SK-N-SH (cell line): ENCODE results near the gene PRDM15. TPM values are rescaled to one million over a fixed set of nuclear protein-coding genes. Genes with fewer than 3 reads are reported as not detected.

Experiments used
- CTCF ChIA-PET: fragments of 300-600, 350-600 bp; formaldehyde crosslinking; extraction: SDS; loops from one replicate; lab custom pipeline; 2021; lab: Yijun Ruan, JAX
- POLR2A ChIA-PET: fragments of 350-600 bp; sonication (Branson Sonifier 250); formaldehyde crosslinking; extraction: SDS; loops from one replicate; lab custom pipeline; 2020; ENCODE audit warnings: antibody characterized with exemption, inconsistent platforms; lab: Yijun Ruan, JAX
- DNase-seq: peaks from one replicate; pipeline ENCODE4 v3.0.0; 2012
- H2AFZ ChIP-seq: fragments of 200-600 bp; sonication (generic); 2 replicates; pipeline ENCODE4 v1.8.1; 2016; ENCODE audit warnings: antibody characterized with exemption, mild to moderate bottlenecking, low read depth
- H3F3A ChIP-seq: fragments of 200-600 bp; sonication (generic); replicated peaks from 2 replicates; pipeline ENCODE3; 2016; ENCODE audit warnings: antibody characterized with exemption, mild to moderate bottlenecking; ENCODE audit not compliant: insufficient read depth
- H3K27ac ChIP-seq, 2 experiments: fragments of 200-500 bp in 1 of 2; fragments of 200-600 bp in 1 of 2; sonication (Bioruptor generic) in 1 of 2; sonication (generic), shearing (Covaris generic) in 1 of 2; 2 replicates each; pipeline versions ENCODE4 v1.5.1 to v1.6.1; 2014 to 2016; ENCODE audit warnings: low read depth in 2 of 2, inconsistent platforms in 1 of 2, low read length in 1 of 2, mild to moderate bottlenecking in 1 of 2, mixed read lengths in 1 of 2
- H3K27me3 ChIP-seq: fragments of 200-600 bp; sonication (generic), shearing (Covaris generic); 2 replicates; pipeline ENCODE4 v1.6.1; 2016; ENCODE audit warnings: mixed run types; ENCODE audit not compliant: insufficient read depth
- H3K36me3 ChIP-seq, 2 experiments: fragments of 200-500 bp in 1 of 2; fragments of 200-600 bp in 1 of 2; sonication (Bioruptor generic) in 1 of 2; sonication (generic) in 1 of 2; replicated peaks in 1 of 2; 2 replicates each; pipeline versions ENCODE3 to v1.5.1; 2014 to 2016; ENCODE audit warnings: low read length in 1 of 2, mild to moderate bottlenecking in 1 of 2; ENCODE audit not compliant: insufficient read depth in 2 of 2, control insufficient read depth in 1 of 2
- H3K4me1 ChIP-seq, 2 experiments: fragments of 200-500 bp in 1 of 2; fragments of 200-600 bp in 1 of 2; sonication (Bioruptor generic) in 1 of 2; sonication (generic), shearing (Covaris generic) in 1 of 2; 2 replicates each; pipeline versions ENCODE4 v1.5.1 to v1.6.1; 2014 to 2016; ENCODE audit warnings: low read depth in 1 of 2, low read length in 1 of 2, mixed run types in 1 of 2; ENCODE audit not compliant: insufficient read depth in 2 of 2, control insufficient read depth in 1 of 2
- H3K4me2 ChIP-seq: fragments of 200-600 bp; sonication (generic), shearing (Covaris generic); 2 replicates; pipeline ENCODE4 v1.6.1; 2017; ENCODE audit warnings: mixed run types
- H3K4me3 ChIP-seq, 2 experiments: fragments of 200-500 bp in 1 of 2; fragments of 200-600 bp in 1 of 2; sonication (Bioruptor generic) in 1 of 2; sonication (generic), shearing (Covaris generic) in 1 of 2; 2 replicates each; pipeline versions ENCODE4 v1.5.1 to v1.8.1; 2014 to 2016; ENCODE audit warnings: low read depth in 2 of 2, inconsistent platforms in 1 of 2, low read length in 1 of 2, mild to moderate bottlenecking in 1 of 2, mixed read lengths in 1 of 2, moderate library complexity in 1 of 2
- H3K79me2 ChIP-seq: fragments of 200-600 bp; sonication (generic); 2 replicates; pipeline ENCODE4 v1.8.1; 2017; ENCODE audit warnings: mild to moderate bottlenecking; ENCODE audit not compliant: insufficient read depth
- H3K9ac ChIP-seq: fragments of 200-600 bp; sonication (generic); 2 replicates; pipeline ENCODE4 v1.6.1; 2017; ENCODE audit warnings: mixed run types
- H3K9me2 ChIP-seq: fragments of 200-600 bp; sonication (generic); 2 replicates; pipeline ENCODE4 v1.6.1; 2017; ENCODE audit warnings: mixed run types
- H3K9me3 ChIP-seq: fragments of 200-600 bp; sonication (generic); 2 replicates; pipeline ENCODE4 v1.6.1; 2017; ENCODE audit warnings: mixed run types, mild to moderate bottlenecking, moderate library complexity
- H4K20me1 ChIP-seq: fragments of 200-600 bp; sonication (generic); 2 replicates; pipeline ENCODE4 v1.6.1; 2017; ENCODE audit warnings: mild to moderate bottlenecking, mixed run types; ENCODE audit not compliant: insufficient read depth
- CHD2 ChIP-seq: fragments of 150-350 bp; IDR thresholded peaks from 2 replicates; pipeline ENCODE4 v1.6.1; 2018; ENCODE audit warnings: low read length; ENCODE audit not compliant: partially characterized antibody
- ELF1 ChIP-seq: IDR thresholded peaks from 2 replicates; pipeline ENCODE4 v1.4.0; 2012
- EP300 ChIP-seq, 2 experiments: IDR thresholded peaks; 2 replicates each; pipeline versions ENCODE4 v1.4.0 to v1.6.1; 2012; ENCODE audit warnings: borderline replicate concordance in 1 of 2, low read depth in 1 of 2, low read length in 1 of 2
- FOSL2 ChIP-seq: IDR thresholded peaks from 2 replicates; pipeline ENCODE4 v1.4.0; 2012; ENCODE audit warnings: low read depth, mild to moderate bottlenecking, moderate library complexity, borderline replicate concordance
- FOXJ3 ChIP-seq: sonication (generic); formaldehyde crosslinking; IDR thresholded peaks from 2 replicates; pipeline ENCODE4 v1.5.1; 2020; ENCODE audit warnings: mild to moderate bottlenecking, missing genetic modification reagents
- FOXM1 ChIP-seq: IDR thresholded peaks from 2 replicates; pipeline ENCODE4 v1.4.0; 2012; ENCODE audit warnings: low read depth, mild to moderate bottlenecking
- GATA2 ChIP-seq: sonication (generic); formaldehyde crosslinking; IDR thresholded peaks from 2 replicates; pipeline ENCODE4 v1.5.0; 2020; ENCODE audit warnings: mild to moderate bottlenecking, missing genetic modification reagents
- POLR2AphosphoS5 ChIP-seq: IDR thresholded peaks from 2 replicates; pipeline ENCODE4 v1.6.1; 2012; ENCODE audit warnings: low read depth, low read length
- RAD21 ChIP-seq: IDR thresholded peaks from 2 replicates; pipeline ENCODE4 v1.6.1; 2012; ENCODE audit warnings: mild to moderate bottlenecking, low read length
- RCOR1 ChIP-seq: fragments of 150-350 bp; IDR thresholded peaks from 2 replicates; pipeline ENCODE4 v1.6.1; 2017; ENCODE audit warnings: antibody characterized with exemption, low read length
- RXRA ChIP-seq: IDR thresholded peaks from 2 replicates; pipeline ENCODE4 v1.4.0; 2012; ENCODE audit warnings: low read depth, mild to moderate bottlenecking, borderline replicate concordance
- SIN3A ChIP-seq: IDR thresholded peaks from 2 replicates; pipeline ENCODE4 v1.6.1; 2012; ENCODE audit warnings: low read depth, mild to moderate bottlenecking, low read length, moderate library complexity, borderline replicate concordance
- TAF1 ChIP-seq: IDR thresholded peaks from 2 replicates; pipeline ENCODE4 v1.6.1; 2012; ENCODE audit warnings: low read depth, mild to moderate bottlenecking, low read length, moderate library complexity, borderline replicate concordance
- TCF12 ChIP-seq: IDR thresholded peaks from 2 replicates; pipeline ENCODE4 v1.4.0; 2012
- YY1 ChIP-seq: IDR thresholded peaks from 2 replicates; pipeline ENCODE4 v1.4.0; 2012; ENCODE audit warnings: low read depth, mild to moderate bottlenecking
- WGBS: methylation state at CpG from one replicate; pipeline ENCODE4 v1.1.6; 2017; ENCODE audit warnings: low lambda C conversion rate; 5-methylcytosine and 5-hydroxymethylcytosine counted together
- polyA plus RNA-seq, 3 experiments: library from polyadenylated mRNA; depleted of rRNA; stranded (reverse); fragments of >200 nt; gene quantifications; 2 replicates each; pipeline ENCODE4 v1.2.3, GENCODE V29; 2012
- TF ChIP-seq, protein P1 (sequence below): IDR thresholded peaks from 2 replicates; pipeline ENCODE4 v1.4.0; 2012; ENCODE audit warnings: low read depth, borderline replicate concordance
- TF ChIP-seq, protein P2 (sequence below): IDR thresholded peaks from 2 replicates; pipeline ENCODE4 v1.6.1; 2012; ENCODE audit warnings: mild to moderate bottlenecking, low read depth, low read length, moderate library complexity
- TF ChIP-seq, protein P3 (sequence below): IDR thresholded peaks from 2 replicates; pipeline ENCODE4 v1.4.0; 2012; ENCODE audit warnings: low read depth
- TF ChIP-seq, protein P4 (sequence below): fragments of 150-350 bp; IDR thresholded peaks from 2 replicates; pipeline ENCODE4 v1.6.1; 2017; ENCODE audit warnings: antibody characterized with exemption, low read length, low read depth, borderline replicate concordance

The PRDM15 gene
- polyA plus RNA-seq, 1 of the 3 experiments (the other 2 are of a cell fraction) = 7.0 TPM

DNA sequence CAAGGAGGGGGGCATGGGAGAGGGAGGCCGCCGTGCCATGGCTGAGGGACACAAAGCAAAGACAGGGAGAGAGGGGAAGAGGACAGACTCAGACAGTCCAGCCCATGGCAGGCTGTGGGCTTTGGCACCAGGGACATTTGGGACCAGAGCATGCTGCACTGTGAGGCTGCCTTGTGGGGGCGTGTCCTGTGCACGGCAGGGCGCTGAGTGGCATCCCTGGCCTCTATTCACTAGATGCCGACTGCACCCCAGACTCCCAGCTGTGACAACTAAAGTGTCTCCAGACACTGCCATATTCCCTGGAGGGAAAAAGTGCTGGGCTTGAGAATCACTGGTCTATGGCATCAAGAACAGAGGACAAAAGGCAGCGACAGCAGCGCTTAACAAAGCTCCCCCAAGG lies 18.6 kb upstream of the PRDM15 start:
- Histone ChIP-seq H3K79me2 (no peaks in the 10 kb centered on the region), H3K4me2 (no peak overlapping the region), H3K36me3 (peaks cover 4 to 24% of the 10 kb centered on the region in 2 experiments), H3K9ac (no peak overlapping the region), H3K27ac (no peak overlapping the region), H3K27me3 (no peaks in the 10 kb centered on the region), H3F3A (no peaks in the 10 kb centered on the region), H4K20me1 (no peaks in the 10 kb centered on the region), H3K9me2 (no peaks in the 10 kb centered on the region), H3K9me3 (no peaks in the 10 kb centered on the region), H3K4me3 (no peak overlapping the region), H2AFZ (no peak overlapping the region), H3K4me1 (peaks cover 0 to 12% of the 10 kb centered on the region in 2 experiments; a peak in 2 of 4 replicates)
- DNase-seq = no peak
- no peak for TF ChIP-seq GATA2 (CRISPR knock-in tag)
- no peak for TF ChIP-seq YY1
- TF ChIP-seq POLR2AphosphoS5 = no peak
- no peak for TF ChIP-seq EP300 (IDR thresholded peaks at IDR 0.05; ENCODE audit: borderline replicate concordance in 1 of 2, low read depth in 1 of 2, low read length in 1 of 2)
- TF ChIP-seq RAD21 = no peak
- TF ChIP-seq ELF1 = no peak
- TF ChIP-seq TAF1 = no peak
- no peak for TF ChIP-seq RXRA
- TF ChIP-seq, protein P1, sequence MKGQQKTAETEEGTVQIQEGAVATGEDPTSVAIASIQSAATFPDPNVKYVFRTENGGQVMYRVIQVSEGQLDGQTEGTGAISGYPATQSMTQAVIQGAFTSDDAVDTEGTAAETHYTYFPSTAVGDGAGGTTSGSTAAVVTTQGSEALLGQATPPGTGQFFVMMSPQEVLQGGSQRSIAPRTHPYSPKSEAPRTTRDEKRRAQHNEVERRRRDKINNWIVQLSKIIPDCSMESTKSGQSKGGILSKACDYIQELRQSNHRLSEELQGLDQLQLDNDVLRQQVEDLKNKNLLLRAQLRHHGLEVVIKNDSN = no peak
- 96% methylated on average over 5 of the region's 8 CpGs for WGBS
- CTCF ChIA-PET = no interaction called here
- POLR2A ChIA-PET = no interaction called here

DNA sequence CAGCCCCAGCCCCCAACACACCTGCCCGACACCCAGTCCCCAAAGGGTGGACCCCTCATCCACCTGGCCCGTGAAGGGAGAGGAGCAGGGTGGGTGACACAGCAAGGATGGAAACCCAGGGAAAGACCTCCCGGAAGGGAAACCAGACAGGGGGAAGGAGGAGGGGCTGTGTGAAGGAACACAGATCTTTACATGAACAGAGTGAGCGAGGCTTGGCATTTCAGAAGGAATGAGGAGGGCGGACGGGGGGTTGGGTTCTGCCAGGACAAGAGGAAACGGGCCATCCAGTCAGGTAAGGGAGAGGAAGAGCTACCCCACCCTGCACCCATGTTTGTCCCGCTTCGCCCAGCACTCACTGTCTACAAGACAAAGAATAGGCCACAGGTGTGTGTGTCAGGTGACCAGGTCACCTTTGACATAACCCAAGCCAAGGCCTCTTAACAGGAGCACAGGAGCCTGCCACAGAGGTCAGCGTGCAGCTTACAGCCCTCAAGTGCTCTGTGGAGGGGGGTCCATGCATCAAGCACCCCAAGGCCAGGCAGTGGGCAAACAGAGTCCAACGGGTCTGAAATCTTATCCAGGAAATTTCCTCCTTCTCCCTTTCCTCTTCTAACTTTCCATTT lies 18.0 kb upstream of the PRDM15 start:
- Histone ChIP-seq H3K27ac (no peak overlapping the region), H3F3A (no peaks in the 10 kb centered on the region), H3K4me1 (peaks cover 0 to 12% of the 10 kb centered on the region in 2 experiments; a peak in 2 of 4 replicates), H3K4me2 (no peak overlapping the region), H3K36me3 (peaks cover 4 to 25% of the 10 kb centered on the region in 2 experiments), H3K27me3 (no peaks in the 10 kb centered on the region), H3K9me2 (no peaks in the 10 kb centered on the region), H3K9me3 (no peaks in the 10 kb centered on the region), H3K9ac (no peak overlapping the region), H2AFZ (no peak overlapping the region), H3K4me3 (no peak overlapping the region), H3K79me2 (no peaks in the 10 kb centered on the region), H4K20me1 (no peaks in the 10 kb centered on the region)
- WGBS = 90% methylated on average over 9 of the region's 11 CpGs
- POLR2A ChIA-PET = no interaction called here
- TF ChIP-seq POLR2AphosphoS5 (no peak), RAD21 (no peak), FOXJ3 (CRISPR knock-in tag) (no peak), GATA2 (CRISPR knock-in tag) (no peak), TAF1 (no peak), ELF1 (no peak), FOSL2 (no peak), FOXM1 (no peak), YY1 (no peak), SIN3A (no peak), TCF12 (no peak), RCOR1 (no peak), CHD2 (no peak)
- TF ChIP-seq, protein P2, sequence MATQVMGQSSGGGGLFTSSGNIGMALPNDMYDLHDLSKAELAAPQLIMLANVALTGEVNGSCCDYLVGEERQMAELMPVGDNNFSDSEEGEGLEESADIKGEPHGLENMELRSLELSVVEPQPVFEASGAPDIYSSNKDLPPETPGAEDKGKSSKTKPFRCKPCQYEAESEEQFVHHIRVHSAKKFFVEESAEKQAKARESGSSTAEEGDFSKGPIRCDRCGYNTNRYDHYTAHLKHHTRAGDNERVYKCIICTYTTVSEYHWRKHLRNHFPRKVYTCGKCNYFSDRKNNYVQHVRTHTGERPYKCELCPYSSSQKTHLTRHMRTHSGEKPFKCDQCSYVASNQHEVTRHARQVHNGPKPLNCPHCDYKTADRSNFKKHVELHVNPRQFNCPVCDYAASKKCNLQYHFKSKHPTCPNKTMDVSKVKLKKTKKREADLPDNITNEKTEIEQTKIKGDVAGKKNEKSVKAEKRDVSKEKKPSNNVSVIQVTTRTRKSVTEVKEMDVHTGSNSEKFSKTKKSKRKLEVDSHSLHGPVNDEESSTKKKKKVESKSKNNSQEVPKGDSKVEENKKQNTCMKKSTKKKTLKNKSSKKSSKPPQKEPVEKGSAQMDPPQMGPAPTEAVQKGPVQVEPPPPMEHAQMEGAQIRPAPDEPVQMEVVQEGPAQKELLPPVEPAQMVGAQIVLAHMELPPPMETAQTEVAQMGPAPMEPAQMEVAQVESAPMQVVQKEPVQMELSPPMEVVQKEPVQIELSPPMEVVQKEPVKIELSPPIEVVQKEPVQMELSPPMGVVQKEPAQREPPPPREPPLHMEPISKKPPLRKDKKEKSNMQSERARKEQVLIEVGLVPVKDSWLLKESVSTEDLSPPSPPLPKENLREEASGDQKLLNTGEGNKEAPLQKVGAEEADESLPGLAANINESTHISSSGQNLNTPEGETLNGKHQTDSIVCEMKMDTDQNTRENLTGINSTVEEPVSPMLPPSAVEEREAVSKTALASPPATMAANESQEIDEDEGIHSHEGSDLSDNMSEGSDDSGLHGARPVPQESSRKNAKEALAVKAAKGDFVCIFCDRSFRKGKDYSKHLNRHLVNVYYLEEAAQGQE = no peak
- TF ChIP-seq, protein P3, sequence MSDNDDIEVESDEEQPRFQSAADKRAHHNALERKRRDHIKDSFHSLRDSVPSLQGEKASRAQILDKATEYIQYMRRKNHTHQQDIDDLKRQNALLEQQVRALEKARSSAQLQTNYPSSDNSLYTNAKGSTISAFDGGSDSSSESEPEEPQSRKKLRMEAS = no peak
- TF ChIP-seq, protein P4, sequence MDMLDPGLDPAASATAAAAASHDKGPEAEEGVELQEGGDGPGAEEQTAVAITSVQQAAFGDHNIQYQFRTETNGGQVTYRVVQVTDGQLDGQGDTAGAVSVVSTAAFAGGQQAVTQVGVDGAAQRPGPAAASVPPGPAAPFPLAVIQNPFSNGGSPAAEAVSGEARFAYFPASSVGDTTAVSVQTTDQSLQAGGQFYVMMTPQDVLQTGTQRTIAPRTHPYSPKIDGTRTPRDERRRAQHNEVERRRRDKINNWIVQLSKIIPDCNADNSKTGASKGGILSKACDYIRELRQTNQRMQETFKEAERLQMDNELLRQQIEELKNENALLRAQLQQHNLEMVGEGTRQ = no peak
- TF ChIP-seq, protein P1 = no peak
- CTCF ChIA-PET = no interaction called here
- no peak for DNase-seq
